Measurements from ENCODE around the gene PDE4C.

DNA sequence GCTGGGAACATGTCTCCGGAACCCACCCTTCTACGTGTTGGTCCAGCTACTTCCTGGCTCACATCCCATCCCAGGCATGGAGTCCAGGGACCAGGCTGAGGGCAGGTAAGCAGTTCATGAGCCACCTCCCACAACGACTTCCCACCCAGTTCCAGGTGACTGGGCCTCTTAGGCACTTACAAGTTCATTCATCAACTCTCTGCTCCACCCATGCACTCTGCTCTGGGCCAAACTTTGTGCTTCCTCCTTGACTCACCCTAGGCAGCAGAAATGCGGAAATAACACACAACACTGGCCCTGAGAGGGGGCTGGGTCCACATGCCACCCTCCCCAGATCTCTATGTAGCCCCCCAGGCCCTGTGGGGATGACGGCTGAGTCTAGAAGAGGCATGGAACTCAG is 27.5 kb upstream of the PDE4C start:
- no peak for TF ChIP-seq POLR2A (IDR thresholded peaks at IDR 0.05)
- TF ChIP-seq, protein P1, sequence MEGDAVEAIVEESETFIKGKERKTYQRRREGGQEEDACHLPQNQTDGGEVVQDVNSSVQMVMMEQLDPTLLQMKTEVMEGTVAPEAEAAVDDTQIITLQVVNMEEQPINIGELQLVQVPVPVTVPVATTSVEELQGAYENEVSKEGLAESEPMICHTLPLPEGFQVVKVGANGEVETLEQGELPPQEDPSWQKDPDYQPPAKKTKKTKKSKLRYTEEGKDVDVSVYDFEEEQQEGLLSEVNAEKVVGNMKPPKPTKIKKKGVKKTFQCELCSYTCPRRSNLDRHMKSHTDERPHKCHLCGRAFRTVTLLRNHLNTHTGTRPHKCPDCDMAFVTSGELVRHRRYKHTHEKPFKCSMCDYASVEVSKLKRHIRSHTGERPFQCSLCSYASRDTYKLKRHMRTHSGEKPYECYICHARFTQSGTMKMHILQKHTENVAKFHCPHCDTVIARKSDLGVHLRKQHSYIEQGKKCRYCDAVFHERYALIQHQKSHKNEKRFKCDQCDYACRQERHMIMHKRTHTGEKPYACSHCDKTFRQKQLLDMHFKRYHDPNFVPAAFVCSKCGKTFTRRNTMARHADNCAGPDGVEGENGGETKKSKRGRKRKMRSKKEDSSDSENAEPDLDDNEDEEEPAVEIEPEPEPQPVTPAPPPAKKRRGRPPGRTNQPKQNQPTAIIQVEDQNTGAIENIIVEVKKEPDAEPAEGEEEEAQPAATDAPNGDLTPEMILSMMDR (IDR thresholded peaks at IDR 0.05), result no peak

Data from body of pancreas (tissue), 4 donors.